LNCaP clone FGC (cell line): ENCODE measurements around the gene OSTF1.

Experiments used
- DNase-seq: peaks from one replicate; pipeline ENCODE4 v3.0.0-alpha.2; 2011; ENCODE audit warnings: low read depth
- H3K4me3 ChIP-seq: 2 replicates; pipeline ENCODE4 v1.5.1; 2011; ENCODE audit warnings: mild to moderate bottlenecking, low read depth, low read length, control low read depth
- TF ChIP-seq, protein P1 (sequence below): IDR thresholded peaks from 2 replicates; pipeline ENCODE4 v1.5.1; 2012; ENCODE audit warnings: mild to moderate bottlenecking; ENCODE audit not compliant: control insufficient read depth, insufficient read depth; ENCODE audit errors: extremely low read depth

Gene OSTF1

DNA sequence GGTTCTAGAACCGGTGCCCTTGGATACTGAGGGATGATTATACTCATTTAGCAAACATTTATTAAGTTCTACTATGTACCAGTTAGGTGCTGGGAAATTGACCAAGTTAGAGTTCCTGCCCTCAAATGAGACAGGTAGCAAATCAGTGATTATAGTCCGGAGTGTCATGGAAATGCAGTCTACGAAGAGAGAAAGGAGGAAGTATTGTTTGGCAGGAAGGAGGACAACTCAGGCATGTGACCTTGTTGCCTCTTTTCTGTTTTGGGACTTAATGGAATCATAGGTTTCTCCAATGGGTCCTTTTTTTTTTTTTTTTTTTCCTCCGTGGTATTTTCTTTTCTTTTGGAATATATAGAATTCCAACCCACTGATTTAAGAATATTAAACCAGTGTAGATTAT, 28.0 kb downstream of the OSTF1 start:
- no peak for DNase-seq
- H3K4me3 ChIP-seq, result no peak overlapping the region
- TF ChIP-seq, protein P1, sequence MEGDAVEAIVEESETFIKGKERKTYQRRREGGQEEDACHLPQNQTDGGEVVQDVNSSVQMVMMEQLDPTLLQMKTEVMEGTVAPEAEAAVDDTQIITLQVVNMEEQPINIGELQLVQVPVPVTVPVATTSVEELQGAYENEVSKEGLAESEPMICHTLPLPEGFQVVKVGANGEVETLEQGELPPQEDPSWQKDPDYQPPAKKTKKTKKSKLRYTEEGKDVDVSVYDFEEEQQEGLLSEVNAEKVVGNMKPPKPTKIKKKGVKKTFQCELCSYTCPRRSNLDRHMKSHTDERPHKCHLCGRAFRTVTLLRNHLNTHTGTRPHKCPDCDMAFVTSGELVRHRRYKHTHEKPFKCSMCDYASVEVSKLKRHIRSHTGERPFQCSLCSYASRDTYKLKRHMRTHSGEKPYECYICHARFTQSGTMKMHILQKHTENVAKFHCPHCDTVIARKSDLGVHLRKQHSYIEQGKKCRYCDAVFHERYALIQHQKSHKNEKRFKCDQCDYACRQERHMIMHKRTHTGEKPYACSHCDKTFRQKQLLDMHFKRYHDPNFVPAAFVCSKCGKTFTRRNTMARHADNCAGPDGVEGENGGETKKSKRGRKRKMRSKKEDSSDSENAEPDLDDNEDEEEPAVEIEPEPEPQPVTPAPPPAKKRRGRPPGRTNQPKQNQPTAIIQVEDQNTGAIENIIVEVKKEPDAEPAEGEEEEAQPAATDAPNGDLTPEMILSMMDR, result no peak

DNA sequence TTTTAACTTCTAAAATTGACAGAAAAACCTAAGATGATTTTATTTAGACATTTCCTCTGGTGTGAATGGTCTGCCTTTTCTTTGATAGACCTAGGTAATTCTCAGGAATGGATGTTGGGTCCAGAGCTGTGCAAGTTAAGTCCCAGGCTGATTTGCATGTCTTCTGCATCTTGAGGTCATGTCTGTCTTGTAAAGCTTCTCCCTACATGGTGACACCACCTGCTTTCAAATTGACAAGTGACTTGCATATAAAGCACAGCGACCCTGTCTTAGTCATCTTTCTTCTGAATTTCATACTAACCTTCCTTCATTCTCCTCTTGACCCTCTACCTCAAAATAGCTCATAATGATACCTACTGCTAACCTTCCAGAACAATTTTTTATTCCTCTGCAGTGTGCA, 29.2 kb downstream of the OSTF1 start:
- DNase-seq, result no peak
- TF ChIP-seq, protein P1, result no peak
- H3K4me3 ChIP-seq, result no peak overlapping the region

DNA sequence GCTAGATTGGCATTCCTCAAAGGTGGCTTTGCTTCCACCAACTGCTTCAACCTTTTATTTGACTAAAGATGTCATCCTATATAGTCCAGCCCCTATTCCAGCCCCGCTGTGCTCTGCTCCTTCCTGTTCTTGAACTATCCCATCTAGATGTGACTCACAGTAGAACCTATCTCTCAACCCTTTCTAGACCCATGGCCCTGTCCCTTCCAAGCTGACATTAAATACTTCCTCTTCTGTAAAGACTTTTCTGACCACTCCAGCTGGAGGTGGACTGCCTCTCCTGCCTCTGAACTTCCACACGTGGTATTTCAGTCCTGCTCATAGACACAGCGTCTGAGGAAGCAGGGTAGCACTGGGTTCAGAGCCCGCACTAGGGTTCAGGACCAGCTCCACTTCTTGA, 32.4 kb downstream of the OSTF1 start:
- H3K4me3 ChIP-seq, result no peak overlapping the region
- TF ChIP-seq, protein P1, result no peak
- DNase-seq, result no peak

DNA sequence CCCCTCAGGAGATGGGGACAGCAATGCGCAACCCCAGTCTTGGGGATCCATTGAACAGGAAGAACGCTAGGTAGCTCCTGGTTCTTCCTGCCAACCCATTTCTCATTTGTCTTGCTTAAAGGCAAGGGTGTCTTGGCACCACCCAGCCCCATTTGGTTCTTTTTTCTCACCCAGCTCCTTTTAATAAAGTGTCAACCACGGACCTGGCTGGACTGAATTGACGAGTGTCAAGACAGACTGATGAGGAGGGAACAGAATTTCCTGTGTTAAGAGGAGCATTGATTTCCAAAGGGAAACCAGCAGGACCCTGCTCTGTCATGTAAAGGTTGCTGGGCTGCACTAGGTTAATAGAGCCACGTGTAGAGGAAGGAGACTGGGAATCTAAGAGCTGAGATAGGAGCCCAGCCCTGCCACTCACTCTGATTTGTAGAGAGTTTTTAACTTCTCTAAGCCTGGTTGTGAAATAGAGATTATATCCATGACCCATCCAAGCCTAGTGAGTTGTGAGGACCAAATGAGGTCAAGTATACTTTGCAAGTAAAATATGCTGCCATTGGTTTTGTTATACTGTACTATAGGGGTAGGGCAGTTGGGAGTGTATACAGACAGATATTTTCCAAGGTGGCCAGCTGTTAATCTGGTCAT, 33.7 kb downstream of the OSTF1 start:
- no peak for DNase-seq
- TF ChIP-seq, protein P1, result no peak
- no peak overlapping the region for H3K4me3 ChIP-seq

DNA sequence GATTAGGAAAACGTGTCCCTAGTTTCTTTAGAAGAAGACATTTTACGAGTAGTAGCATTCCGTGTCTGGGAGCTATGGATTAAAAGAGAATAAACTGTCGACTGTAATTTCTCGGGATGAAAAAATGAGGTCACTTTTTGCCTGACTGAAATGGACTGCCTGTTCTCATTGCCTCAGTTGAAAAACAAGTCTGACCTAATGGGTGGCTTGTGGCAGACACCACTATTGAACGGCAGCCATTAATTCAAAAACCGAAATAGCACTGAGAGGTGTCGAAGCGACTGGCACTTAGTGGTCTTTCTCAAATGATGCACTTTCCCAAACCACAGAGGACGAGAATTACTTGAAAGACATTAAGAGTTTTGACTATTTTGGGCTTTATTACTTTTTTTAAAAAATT, 35.4 kb downstream of the OSTF1 start:
- H3K4me3 ChIP-seq, result no peak overlapping the region
- TF ChIP-seq, protein P1, result no peak
- no peak for DNase-seq

DNA sequence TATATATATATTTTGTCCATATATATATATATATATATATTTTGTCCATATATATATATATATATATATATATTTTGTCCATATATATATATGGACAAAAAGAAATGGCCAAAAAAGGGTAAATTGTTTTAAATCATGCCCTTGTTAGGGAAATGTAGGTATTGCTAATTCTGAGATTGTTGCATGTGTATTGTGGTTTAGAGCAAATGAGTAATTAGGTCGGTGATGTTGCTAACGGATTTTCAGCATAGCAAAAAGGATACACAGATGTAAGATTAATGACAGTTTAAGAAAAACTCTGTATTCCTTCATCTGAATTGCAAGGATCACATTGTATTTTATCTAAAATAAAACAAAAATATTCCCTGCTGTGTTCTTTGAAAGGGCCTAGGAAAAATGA, 40.2 kb downstream of the OSTF1 start:
- TF ChIP-seq, protein P1, result no peak
- no peak overlapping the region for H3K4me3 ChIP-seq
- no peak for DNase-seq

DNA sequence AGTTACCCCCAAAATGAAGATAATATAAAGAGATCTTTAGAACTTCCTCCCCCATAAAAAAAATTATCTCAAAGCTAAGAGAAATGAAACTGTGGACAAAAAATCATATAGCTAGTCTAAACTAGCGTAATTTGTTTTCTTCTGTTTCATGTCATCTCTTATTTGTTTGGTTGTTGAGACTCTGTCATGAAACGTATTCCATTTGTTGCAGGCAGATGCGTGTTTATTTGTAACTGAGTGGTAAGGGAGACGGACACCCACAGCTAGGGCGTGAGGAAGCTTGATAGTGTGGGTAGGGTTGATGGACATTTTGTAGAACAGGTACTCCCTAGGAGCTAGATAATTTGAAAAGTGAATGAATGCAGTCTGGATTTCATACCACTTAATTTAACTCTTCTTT, 41.9 kb downstream of the OSTF1 start:
- H3K4me3 ChIP-seq, result no peak overlapping the region
- TF ChIP-seq, protein P1, result no peak
- no peak for DNase-seq
